Stimulated activated CD4-positive, alpha-beta T cell treated with anti-CD3 and anti-CD28 coated beads, Interleukin-4, amount 100 ng/mL, for 4 hours (primary cell): Measurements from ENCODE around the gene COX8A.

Experiments
- DNase-seq, 2 experiments: peaks; one replicate each; pipeline ENCODE4 v3.0.0-alpha.2; 2020

The COX8A gene

DNA sequence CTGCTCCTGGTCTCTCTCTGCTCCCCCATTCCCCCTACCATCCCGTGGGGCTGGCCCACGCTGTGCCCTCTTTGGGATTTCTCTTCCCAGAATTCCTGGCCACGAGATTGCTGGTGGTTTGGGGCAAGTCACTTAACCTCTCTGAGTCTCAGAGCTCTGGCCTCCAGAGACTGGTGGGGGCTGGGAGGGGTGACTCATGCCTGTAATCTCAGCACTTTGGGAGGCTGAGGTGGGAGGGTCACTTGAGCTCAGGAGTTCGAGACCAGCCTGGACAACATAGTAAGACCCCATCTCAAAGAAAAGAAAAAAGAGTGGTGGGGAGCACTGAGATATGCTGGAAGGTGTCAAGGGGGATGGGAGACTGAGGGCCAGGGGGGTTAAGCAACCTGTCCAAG is 30.2 kb downstream of the COX8A start:
- no peak for DNase-seq

DNA sequence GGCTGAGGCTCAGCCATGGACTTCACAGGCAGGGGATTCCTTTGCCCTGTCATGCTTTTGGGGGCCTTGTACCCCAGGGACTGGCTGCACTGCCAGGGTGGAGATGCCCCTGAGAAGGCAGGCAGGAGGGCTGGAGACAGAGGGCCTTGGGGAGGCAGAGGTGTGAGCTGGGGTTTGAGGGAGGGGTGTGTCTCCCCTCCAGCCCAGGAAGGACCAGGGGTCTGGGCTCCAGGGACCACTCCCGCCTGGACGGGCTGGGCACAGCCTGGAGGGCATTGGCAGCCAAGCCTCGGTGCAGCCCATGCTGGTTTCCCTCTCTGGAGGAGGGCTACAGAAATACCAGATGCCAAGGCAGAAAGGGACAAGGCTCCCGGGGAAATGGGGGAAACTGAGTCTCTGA is 31.3 kb downstream of the COX8A start:
- no peak for DNase-seq

DNA sequence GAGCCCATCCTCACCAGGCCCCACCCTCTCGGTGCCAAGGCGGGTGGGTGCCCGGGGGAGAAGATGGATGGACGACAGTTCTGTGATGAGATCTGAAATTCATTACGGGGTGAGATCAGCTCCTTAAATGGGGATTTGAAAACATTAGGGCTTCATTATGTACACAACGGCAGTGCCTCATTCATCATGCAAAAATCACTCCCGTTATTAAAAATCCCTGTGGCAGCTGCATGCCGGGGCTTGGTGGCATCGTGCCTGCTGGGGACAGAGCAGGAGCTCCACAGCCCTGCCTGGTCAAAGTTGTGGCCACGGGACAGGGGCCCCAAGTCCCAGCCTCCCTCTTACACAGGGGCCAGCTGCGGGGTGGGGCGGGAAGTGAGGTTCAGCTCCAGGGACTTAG is 32.0 kb downstream of the COX8A start:
- no peak for DNase-seq

DNA sequence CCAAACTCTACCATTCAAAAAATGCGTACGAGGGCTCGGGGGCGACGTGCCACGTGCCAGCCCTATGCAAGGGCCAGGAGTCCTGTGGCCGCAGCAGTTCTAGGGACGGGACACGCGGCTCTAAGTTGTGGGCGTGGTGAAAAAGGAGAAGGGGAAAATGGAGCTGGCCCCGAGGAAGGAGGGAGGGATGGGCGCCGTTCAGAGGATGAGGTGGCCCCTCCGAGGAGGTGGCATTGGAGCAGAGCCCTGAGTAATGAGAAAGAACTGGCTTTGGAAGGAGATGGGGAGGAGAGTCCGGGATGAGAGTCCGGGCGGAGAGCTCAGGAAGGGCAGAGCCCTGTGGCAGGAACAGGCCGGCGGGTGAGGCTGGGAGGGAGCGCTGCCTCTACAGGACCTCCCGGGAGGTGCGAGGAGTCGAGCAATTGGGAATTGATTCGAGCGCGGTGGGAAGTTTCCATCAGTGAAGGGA is 32.8 kb downstream of the COX8A start:
- no peak for DNase-seq

DNA sequence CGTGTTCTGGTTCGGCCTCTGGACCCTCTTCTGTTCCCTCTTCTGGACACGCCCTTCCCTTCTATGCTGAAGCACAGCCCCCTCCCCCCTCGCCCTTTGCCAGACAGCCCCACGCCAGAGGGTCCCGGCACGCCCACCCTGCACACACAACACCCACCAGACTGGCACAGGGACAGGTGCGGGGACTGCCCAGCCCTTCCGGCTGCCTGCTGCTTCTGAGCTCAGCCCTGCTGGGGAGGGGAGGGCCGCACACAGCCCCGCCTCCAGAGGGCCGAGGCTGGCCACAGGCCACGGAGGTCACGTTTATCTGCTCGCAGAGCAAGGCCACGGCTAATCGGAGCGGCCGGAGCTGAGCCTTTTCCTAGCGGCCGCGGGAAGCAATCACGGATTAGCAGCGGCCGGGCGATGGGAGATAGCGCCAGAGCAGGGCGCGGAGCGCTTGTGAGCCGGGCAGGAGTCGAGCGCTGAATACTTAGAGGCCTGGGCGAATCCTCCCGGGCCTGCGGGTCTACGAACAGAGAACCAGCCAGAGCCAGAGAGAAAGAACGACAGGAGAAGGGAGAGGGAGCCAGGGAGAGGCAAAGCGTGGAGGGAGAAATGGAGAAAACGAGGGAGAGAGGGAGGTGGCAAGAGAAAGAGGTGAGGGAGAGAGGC is 33.3 kb downstream of the COX8A start:
- no peak for DNase-seq

DNA sequence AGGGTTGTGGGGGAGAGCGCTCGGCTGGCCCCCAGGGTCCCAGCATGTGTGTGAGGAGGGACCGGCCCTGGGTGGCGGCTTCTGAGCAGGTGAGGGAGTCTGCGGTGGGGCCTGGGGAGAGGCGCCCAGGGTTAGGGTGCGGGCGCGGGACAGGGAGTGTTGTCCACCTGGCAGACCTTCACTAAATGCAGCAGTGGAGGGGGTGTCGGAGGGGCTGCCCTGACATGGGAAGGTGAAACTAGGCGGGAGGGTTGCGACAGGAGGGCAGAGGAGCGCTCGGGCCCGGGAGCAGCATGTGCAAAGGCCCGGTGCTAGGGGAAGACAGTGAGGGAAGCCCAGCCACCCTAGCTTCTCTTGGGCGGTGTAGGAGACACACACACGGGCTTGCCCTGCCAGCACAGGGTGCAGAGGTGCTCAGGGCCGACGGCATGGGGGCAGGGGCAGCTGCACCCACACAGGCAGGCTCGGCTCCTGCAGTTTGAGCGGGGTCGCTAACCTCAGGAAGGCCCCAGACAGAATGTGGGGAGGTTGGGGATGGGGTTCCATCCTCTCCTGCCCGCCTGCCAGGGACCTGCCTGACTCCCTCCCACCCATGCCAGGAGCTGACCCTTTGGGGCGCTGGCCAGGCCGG is 34.0 kb downstream of the COX8A start:
- no peak for DNase-seq

DNA sequence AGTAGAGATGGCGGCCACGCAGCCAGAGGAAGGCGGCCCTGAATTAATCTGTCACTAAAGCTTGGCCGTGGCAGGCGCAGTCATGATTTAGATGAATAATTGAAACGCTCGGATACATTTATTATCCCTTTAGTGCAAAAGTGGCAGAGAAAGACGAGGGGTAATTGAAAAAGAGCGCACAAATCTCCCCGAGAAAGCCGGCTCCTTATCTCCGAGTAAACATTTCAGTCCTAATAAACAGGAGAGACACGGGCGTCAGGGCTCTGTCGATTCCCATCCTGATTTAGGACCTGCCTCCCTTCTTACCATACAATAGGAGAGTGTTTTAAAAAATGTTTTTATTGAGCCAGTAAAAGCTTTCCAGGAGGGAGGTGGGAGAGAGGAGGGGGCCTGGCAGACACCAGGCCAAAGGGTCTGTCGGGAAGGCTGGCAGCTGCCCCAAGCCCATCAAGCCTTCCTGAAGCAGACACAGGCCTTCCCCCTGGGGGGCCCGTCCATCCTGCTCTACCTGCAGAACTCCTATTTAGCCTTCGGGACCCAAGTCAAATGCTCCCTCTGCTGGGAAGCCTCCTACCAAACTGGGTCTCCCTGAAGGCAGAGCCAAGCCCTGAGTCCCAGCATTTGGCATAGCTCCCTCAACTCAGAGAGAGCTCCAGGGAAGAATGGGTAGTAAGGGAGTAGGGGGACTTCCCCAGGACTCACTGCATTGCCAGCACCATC is 34.7 kb downstream of the COX8A start:
- no peak for DNase-seq

DNA sequence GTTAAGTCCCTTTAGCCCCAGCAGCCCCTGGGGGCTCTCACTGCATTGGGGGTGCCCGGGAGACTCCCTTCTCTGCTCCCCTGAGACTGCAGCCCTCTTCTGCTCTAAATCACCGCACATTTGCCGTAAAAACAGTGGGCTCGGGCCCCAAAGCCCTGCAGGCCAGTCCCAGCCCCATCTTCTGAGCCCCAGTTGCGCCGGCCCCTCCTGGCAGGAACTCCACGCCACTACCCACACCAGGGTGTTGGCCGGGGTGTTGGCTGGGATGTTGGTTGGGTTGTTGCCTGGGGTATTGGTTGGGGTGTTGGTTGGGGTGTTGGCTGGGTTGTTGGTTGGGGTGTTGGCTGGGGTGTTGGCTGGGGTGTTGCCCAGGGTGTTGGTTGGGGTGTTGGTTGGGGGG is 35.3 kb downstream of the COX8A start:
- no peak for DNase-seq

DNA sequence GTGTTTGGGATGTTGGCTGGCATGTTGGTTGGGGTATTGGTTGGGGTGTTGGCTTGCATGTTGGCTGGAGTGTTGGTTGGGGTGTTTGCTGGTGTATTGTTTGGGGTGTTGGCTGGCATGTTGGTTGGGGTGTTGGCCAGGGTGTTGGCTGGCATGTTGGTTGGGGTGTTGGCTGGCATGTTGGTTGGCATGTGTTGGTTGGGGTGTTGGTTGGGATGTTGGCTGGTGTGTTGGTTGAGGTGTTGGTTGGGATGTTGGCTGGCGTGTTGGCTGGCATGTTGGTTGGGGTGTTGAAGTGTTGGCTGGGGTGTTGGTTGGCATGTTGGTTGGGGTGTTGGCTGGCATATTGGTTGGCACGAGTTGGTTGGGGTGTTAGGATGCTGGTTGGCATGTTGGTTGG is 36.4 kb downstream of the COX8A start:
- DNase-seq: no peak

DNA sequence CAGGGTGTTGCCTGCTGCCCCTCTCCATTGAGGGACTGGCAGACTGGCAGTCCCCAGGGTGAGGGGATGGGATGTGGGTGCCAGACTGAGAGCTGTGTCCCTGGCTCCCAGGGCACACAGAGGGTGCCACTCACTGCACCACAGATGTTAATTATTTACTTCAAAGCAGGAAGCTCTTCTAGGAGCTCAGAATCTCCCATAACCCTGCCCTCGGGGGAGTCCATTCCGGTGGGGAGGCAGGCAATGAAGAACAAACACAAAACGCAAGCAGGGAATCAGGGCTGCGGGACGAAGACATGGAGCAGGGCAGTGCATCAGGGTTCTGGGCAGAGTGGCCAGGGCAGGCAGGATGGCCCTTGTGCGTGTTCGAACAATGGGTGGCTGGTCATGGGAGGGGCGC is 37.0 kb downstream of the COX8A start:
- DNase-seq: no peak

DNA sequence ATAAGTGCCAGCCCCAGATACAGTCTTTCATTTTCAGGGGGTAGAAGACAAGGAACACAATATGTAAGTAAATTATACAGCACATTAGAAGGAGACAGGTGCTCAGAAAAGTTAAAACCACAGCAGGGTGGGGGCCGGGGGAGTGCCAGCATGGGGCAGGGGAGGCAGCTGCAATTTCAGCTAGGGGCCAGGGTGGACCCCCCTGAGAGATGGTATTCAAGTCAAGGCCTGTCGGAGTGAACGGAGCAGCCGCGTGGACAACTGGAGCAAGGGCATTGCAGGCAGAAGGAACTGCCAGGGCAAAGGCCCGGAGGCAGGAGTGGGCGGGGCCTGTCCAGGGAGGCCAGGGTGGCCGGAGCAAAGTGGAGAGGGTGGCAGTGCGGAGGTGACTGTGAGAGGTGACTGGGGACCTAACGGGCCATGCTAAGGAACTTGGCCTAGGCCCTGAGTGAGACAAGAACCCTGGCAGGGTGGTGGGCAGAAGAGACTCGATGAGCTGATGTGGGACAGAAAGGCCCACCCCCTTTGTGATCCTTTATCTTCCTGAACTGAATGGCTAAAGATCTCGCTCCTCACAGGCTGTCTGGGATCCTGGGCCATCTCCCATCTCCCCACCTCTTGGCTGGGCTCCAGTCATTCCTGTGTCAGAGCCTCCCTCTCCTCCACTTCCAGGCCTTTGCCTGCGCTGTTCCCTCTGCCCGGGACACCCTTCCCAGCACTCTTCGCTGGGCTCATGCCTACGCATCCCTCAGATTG is 38.9 kb downstream of the COX8A start:
- no peak for DNase-seq

DNA sequence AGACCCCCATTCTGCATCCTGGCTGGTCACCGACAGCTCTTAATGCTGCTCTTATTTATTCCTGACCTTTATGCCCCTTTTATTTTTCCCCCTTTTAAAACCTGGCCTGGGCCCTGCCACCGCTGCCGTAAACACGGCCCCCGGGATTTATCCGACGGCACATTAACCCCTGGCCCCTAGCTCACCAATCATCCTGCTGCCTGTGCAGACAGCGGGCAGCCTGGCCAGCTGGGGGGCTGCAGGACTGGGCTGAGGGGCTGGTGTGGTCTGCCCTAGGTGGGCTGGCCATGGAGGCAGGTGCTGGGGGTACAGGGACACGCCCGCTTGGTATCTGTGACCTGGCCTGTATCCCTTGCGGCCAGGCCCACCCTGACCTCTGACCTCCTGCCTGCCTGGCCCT is 39.9 kb downstream of the COX8A start:
- no peak for DNase-seq

DNA sequence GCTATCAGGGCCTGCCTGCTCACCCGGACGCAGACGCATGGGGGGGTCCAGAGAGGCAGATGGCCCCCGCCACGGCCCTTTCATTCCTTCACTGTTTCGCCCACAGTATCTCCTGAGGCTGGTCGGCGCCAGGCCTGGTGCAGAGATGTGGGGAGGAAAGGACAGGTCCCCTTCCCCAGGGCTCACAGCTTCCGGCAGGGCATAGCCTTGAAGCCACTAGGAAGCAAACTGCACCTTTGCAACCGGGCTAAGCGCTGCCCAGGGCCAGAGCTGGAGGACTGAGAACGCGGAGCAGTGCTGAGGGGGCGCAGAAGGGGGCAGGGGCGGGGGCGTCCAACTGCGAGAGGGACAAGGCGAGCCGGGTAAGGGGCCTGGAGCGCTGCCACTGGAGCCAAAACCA is 41.1 kb downstream of the COX8A start:
- DNase-seq: no peak

DNA sequence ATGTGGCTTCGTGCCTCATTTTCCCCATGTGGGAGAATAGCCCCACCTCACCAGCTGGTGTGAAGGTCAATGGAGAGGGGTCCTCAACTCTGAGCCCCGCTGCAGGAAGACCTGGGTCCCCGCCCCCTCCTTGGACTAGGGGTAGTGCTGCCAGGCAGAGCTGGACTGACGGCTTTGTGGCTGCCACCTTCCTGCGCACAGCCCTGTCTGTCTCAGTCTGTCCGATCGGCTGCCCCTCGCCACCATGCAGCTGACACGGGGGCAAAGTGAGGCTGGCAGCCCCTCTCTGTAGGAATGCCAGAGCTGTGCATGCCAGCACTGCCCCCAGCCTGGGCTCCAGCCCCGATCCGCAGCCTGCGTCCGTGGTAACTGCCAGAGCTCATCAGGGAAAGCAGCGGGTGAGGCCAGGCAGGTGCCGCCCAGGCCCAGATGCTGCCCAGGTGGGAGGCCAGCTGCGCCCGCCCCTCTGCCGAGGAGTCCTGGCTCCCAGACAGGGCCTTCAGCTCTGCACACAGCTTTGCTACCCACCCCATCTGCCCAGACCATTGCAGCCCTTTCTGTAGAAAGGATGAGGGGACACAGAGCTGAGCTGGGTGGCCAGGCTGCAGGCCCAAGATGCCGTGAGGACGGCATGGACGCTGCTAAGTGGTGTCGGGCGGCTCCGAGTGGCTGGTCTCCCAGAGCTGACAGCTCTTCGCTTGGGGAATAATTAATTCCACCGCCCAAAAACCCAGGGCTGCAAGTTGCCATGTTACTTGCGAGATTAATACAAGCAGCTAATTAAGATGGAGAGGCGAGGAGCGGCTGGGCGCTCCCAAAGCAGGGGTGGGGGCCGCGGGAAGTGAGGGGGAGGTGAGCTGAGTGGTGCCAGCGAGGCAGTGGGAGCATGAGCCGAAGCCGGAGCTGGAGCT is 41.8 kb downstream of the COX8A start:
- DNase-seq: no peak

DNA sequence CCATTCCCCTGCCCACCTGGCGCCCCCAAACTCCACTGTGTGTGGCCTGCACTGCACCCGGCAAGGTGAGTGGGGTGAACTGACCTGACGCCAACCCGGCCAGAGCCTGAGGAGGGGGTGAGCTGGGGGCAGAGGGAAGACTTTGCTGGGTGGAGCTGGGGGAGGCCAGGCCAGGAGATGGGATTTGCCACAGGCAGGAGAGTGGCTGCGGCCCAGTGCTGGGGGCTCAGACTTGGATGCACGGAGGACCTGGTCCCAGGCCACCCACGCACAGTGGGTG is 43.5 kb downstream of the COX8A start:
- no peak for DNase-seq

DNA sequence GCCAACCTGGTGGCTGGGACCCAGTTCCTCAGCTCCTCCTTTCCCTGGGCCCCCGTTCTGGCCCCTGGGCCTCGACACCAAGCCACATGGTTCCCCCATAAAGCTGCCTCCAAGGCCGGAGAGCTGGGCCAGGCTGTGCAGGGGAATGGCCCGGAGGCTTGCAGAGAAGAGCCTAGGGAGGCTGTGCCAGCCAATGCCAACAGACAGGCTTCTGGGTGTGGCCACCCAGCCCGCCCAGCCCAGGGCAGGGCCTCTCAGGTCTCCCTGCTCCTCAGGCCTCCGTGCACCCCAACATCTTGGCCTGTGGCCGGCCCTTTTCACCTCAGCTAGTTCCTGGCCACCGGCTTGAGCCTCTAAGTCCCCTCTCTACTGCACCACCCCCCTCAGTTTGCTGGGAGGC is 43.9 kb downstream of the COX8A start:
- no peak for DNase-seq

DNA sequence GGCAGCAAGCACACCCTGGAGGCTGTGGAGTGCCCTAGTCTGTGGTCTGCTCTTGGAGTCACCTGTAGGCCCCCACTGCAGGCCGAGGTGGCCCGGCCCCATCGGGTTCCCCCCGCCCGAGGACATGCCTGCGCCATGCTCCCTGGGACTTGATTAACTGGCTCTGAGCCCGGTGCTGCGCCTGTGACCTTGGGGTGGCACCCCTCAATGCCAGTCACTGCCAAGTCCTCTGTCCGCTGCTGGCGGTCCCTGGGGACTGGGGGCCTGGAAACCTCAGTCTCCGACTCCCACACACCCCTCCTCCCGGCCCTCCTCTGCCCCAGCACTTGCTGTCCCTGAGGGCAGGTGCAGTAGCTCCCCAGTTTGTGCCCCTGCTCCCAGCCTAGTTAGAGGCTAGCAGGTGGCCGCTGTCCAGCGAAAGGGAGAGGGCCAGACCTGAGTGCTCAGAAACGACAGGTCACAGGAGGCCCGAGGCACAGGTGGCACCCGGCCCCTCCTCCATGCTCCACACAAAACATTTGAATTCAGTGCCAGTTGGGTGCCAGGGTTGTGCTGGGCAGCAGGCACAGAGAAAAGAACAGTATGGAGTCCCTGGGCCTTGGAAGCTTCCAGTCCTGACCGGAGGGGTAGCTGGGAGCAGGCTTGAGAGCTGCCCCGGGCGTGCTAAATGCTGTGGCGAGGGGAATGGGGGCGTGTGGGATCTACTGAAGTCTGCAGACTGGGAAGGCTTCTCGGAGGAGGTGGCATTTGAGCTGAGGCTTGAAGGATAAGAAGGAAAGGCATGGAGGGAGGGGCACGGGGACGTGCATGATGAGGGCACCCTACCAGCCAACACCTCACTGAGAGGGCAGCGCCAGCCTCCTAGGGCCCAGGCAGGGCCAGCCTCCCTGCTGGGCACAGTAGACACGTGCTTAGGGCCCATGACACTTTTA is 45.0 kb downstream of the COX8A start:
- no peak for DNase-seq

DNA sequence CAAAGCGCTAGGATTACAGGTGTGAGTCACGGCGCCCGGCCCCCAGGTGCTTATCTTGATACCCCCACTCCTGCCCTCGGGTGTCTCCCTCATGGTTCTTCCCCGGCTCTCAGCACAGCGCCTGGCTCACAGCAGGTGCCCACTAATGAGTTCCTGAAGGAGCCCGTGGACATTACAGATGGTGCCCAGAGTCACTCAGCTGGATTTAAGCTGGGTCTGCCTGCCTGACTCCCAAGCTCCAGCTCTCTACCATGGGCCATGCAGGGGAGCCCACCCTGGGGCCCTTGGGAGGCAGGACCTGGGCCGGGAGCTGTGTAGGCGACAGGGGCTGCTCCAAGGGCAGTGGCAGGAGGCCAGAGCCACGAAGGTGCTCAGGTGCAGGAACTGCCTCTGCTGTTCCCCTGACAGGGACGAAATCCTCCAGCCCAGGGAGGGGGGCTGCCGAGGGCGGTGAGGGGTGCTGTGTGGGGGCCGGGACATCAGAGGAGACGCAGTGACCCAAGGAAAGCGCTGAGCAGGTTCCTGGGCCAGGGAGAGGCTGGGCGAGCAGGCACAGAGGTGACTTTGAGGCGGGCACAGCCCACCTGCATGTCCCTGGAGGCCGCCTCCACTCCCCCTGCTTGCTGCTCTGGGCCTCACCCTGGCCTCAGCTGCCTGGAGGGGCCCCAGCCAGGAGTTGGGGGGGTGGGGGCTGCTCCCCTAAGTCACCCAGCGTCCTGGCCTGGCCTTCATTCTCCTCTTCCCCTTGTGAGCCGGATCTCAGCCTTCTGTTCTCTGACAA is 46.7 kb downstream of the COX8A start:
- DNase-seq: no peak

DNA sequence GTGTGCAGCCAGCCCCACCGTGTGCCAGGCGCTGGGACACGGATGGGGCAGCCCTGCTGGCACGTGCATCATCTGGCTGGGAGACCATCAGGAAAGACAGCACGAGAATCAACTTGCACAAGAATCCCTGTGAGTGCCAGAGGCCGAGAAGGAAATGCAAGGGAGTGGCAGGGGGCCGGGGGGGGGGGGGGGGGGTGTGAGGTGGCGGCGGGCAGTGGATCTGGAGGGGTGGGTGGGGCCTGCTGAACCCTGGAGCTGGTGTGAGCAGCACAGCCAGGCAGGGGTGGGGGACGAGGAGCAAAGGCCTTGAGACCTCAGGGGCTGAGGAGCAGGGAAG is 47.3 kb downstream of the COX8A start:
- no peak for DNase-seq

DNA sequence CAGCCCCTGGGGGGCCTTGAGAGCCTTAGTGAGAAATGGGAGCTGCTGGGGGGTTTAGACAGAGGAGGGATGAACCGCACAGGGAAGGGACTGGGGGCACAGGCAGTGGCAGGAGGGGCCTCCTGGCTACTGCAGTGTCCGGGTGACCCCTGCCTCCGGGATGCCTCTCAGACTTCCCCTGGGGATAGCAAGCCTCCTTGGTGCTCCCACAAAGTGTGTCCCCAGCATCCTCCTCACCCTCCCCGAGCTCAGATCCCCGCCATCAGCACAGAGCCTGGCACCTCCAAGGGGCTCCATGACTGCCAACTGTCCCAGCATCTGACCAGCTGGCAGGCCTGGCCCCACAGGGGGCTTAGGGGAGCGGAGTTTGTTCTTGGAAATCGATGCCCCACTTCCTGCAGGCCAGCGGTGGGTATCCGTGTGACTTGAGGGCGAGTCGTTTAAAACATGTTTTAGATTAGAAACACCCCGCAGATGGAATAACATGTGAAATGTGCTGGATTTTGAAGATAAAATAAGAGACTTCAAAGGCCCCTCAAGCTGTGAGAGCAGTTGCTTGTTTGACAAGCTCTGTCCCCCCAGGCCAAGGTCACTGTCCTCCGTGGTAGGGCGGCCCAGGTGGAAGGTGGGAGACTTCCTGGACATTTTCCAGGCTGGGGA is 47.8 kb downstream of the COX8A start:
- no peak for DNase-seq
